NT2/D1 (cell line): ENCODE data around the gene PIGA.

Experiments
- SUZ12 ChIP-seq: IDR thresholded peaks from 2 replicates; pipeline ENCODE4 v1.6.1; 2011; ENCODE audit not compliant: insufficient read length, insufficient read depth; ENCODE audit errors: extremely low read depth
- YY1 ChIP-seq: IDR thresholded peaks from 2 replicates; pipeline ENCODE4 v1.6.1; 2011; ENCODE audit not compliant: insufficient read length, insufficient read depth

GRCh38 chrX:15274946-15275345 lies 60.4 kb downstream of the PIGA start:
- TF ChIP-seq SUZ12 (no peak), YY1 (no peak)
